ENCODE data around the gene FLAD1.

DNA sequence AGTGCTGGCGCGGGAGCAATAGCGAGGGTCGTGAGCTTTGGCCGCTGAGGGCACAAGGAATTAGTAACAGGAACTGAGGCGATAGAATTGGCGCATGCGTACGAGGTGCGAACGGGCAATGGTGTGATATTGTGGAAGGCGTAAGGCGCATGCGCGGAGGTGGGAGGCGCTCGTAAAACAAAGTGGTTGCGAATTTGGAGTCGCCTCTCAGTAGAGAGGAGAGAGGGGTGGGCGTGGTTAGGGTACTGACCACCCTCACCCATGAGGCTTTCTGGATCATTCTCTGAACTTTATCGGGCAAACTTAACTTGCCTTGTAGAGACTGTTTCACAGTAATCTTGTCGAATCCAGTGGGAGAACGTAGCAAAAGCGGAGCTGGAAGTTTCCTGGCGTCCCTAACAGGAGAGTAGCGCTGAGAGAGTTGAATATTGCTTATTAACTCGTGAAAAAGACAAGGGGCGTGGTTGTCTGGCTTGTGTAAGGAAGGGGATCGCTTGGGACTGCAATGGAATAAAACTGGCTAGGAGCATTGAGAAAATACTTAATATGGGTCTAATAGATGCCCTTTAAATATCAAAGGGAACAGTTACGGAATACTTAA lies 8.2 kb upstream of the FLAD1 start:
- TF ChIP-seq, protein P1, sequence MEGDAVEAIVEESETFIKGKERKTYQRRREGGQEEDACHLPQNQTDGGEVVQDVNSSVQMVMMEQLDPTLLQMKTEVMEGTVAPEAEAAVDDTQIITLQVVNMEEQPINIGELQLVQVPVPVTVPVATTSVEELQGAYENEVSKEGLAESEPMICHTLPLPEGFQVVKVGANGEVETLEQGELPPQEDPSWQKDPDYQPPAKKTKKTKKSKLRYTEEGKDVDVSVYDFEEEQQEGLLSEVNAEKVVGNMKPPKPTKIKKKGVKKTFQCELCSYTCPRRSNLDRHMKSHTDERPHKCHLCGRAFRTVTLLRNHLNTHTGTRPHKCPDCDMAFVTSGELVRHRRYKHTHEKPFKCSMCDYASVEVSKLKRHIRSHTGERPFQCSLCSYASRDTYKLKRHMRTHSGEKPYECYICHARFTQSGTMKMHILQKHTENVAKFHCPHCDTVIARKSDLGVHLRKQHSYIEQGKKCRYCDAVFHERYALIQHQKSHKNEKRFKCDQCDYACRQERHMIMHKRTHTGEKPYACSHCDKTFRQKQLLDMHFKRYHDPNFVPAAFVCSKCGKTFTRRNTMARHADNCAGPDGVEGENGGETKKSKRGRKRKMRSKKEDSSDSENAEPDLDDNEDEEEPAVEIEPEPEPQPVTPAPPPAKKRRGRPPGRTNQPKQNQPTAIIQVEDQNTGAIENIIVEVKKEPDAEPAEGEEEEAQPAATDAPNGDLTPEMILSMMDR (IDR thresholded peaks at IDR 0.05; ENCODE audit: extremely low read depth in 1 of 2, insufficient read depth in 1 of 2, low read depth in 1 of 2, low read length in 2 of 2), result no peak
- TF ChIP-seq EZH2 (IDR thresholded peaks at IDR 0.05; ENCODE audit: borderline replicate concordance, low read depth, low read length, severe bottlenecking) (no peak), POLR2A (IDR thresholded peaks at IDR 0.05; ENCODE audit: low read depth, low read length) (peak; percentile 69), POLR2AphosphoS5 (IDR thresholded peaks at IDR 0.05; ENCODE audit: insufficient read depth, low read depth, low read length) (peak; percentile 40), GATA2 (IDR thresholded peaks at IDR 0.05; ENCODE audit: insufficient read depth, insufficient read length, low read depth, low read length) (no peak), FOS (IDR thresholded peaks at IDR 0.05; ENCODE audit: borderline replicate concordance, insufficient read depth, low read length) (no peak)
- TF ChIP-seq, protein P2, sequence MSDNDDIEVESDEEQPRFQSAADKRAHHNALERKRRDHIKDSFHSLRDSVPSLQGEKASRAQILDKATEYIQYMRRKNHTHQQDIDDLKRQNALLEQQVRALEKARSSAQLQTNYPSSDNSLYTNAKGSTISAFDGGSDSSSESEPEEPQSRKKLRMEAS (IDR thresholded peaks at IDR 0.05; ENCODE audit: insufficient read depth, insufficient read length), result no peak
